H9 (cell line): ENCODE data around the gene RCN2. TPM values are rescaled to one million over a fixed set of nuclear protein-coding genes. Genes with fewer than 3 reads are reported as not detected.

Experiments used
- DNase-seq: peaks from one replicate; pipeline ENCODE4 v3.0.0-alpha.2; 2017
- H2AFZ ChIP-seq: one replicate; pipeline ENCODE4 v1.6.1; 2013; ENCODE audit warnings: mild to moderate bottlenecking, low read length, control low read depth, moderate library complexity
- H2AK5ac ChIP-seq: 2 replicates; pipeline ENCODE4 v1.6.1; 2013; ENCODE audit warnings: low read length, control low read depth, mixed read lengths; ENCODE audit not compliant: insufficient read length
- H2BK120ac ChIP-seq: one replicate; pipeline ENCODE4 v1.6.1; 2013; ENCODE audit warnings: low read depth, mild to moderate bottlenecking, low read length, control low read depth, inconsistent platforms; ENCODE audit not compliant: poor library complexity, severe bottlenecking
- H2BK12ac ChIP-seq: 2 replicates; pipeline ENCODE4 v1.6.1; 2013; ENCODE audit warnings: low read length, control low read depth, mixed read lengths, low read depth; ENCODE audit not compliant: insufficient read length
- H2BK15ac ChIP-seq: 2 replicates; pipeline ENCODE4 v1.6.1; 2013; ENCODE audit warnings: low read depth, low read length, control low read depth
- H2BK20ac ChIP-seq: one replicate; pipeline ENCODE4 v1.6.1; 2013; ENCODE audit warnings: low read depth, mild to moderate bottlenecking, low read length, control low read depth, inconsistent platforms; ENCODE audit not compliant: poor library complexity, severe bottlenecking
- H2BK5ac ChIP-seq: 2 replicates; pipeline ENCODE4 v1.6.1; 2013; ENCODE audit warnings: low read length, control low read depth, mixed read lengths; ENCODE audit not compliant: insufficient read length
- H3K14ac ChIP-seq: 2 replicates; pipeline ENCODE4 v1.6.1; 2013; ENCODE audit warnings: low read length, control low read depth; ENCODE audit not compliant: insufficient read depth
- H3K18ac ChIP-seq: 2 replicates; pipeline ENCODE4 v1.6.1; 2013; ENCODE audit warnings: low read depth, mild to moderate bottlenecking, mixed read lengths, low read length, control low read depth; ENCODE audit not compliant: insufficient read length
- H3K23ac ChIP-seq: 2 replicates; pipeline ENCODE4 v1.6.1; 2013; ENCODE audit warnings: low read length, control low read depth, mixed read lengths, low read depth; ENCODE audit not compliant: insufficient read length
- H3K23me2 ChIP-seq: 2 replicates; pipeline ENCODE4 v1.6.1; 2013; ENCODE audit warnings: low read depth, mild to moderate bottlenecking, mixed read lengths, low read length, control low read depth; ENCODE audit not compliant: insufficient read length, poor library complexity, severe bottlenecking
- H3K27ac ChIP-seq: 2 replicates; pipeline ENCODE4 v1.5.1; 2013; ENCODE audit warnings: low read length, control low read depth, mixed read lengths, low read depth; ENCODE audit not compliant: insufficient read length
- H3K27me3 ChIP-seq: 2 replicates; pipeline ENCODE4 v1.6.1; 2013; ENCODE audit warnings: low read length, control low read depth, inconsistent platforms; ENCODE audit not compliant: insufficient read depth
- H3K4ac ChIP-seq: 2 replicates; pipeline ENCODE4 v1.6.1; 2013; ENCODE audit warnings: low read depth, mild to moderate bottlenecking, control low read depth, inconsistent platforms, low read length, moderate library complexity
- H3K4me1 ChIP-seq: 2 replicates; pipeline ENCODE4 v1.6.1; 2013; ENCODE audit warnings: low read length, control low read depth, inconsistent platforms; ENCODE audit not compliant: insufficient read depth
- H3K4me2 ChIP-seq: 2 replicates; pipeline ENCODE4 v1.6.1; 2013; ENCODE audit warnings: low read length, control low read depth, mixed read lengths; ENCODE audit not compliant: insufficient read length, insufficient read depth
- H3K56ac ChIP-seq: 2 replicates; pipeline ENCODE4 v1.6.1; 2013; ENCODE audit warnings: low read depth, mild to moderate bottlenecking, mixed read lengths, low read length, control low read depth; ENCODE audit not compliant: insufficient read length
- H3K79me1 ChIP-seq: 2 replicates; pipeline ENCODE4 v1.6.1; 2013; ENCODE audit warnings: low read depth, mild to moderate bottlenecking, moderate library complexity, low read length, control low read depth, inconsistent platforms; ENCODE audit not compliant: insufficient read depth, poor library complexity, severe bottlenecking
- H3K79me2 ChIP-seq: 2 replicates; pipeline ENCODE4 v1.6.1; 2013; ENCODE audit warnings: low read length, control low read depth, inconsistent platforms; ENCODE audit not compliant: insufficient read depth
- H3K9ac ChIP-seq: 2 replicates; pipeline ENCODE4 v1.6.1; 2013; ENCODE audit warnings: low read length, control low read depth, mixed read lengths; ENCODE audit not compliant: insufficient read length; ENCODE audit errors: extremely low read depth
- H3K9me3 ChIP-seq: one replicate; pipeline ENCODE4 v1.6.1; 2013; ENCODE audit warnings: low read depth, low read length, inconsistent platforms; ENCODE audit not compliant: control insufficient read depth
- H3T11ph ChIP-seq: one replicate; pipeline ENCODE4 v1.6.1; 2013; ENCODE audit warnings: mild to moderate bottlenecking, low read length, control low read depth, inconsistent platforms
- H4K20me1 ChIP-seq: one replicate; pipeline ENCODE4 v1.6.1; 2013; ENCODE audit not compliant: control insufficient read depth, insufficient read length, insufficient read depth
- H4K5ac ChIP-seq: 2 replicates; pipeline ENCODE4 v1.6.1; 2013; ENCODE audit warnings: low read depth, mild to moderate bottlenecking, mixed read lengths, low read length, control low read depth; ENCODE audit not compliant: insufficient read length
- H4K8ac ChIP-seq: replicated peaks from 2 replicates; pipeline ENCODE4 v1.6.1; 2013; ENCODE audit warnings: low read length, control low read depth, mixed read lengths, low read depth; ENCODE audit not compliant: insufficient read length
- H4K91ac ChIP-seq: 2 replicates; pipeline ENCODE4 v1.6.1; 2013; ENCODE audit warnings: low read depth, mild to moderate bottlenecking, moderate library complexity, mixed read lengths, low read length, control low read depth; ENCODE audit not compliant: insufficient read length
- H3K27ac Mint-ChIP-seq, 3 experiments: 2 replicates in 2 of 3; 3 replicates in 1 of 3; pipeline ENCODE4 v1.8.0; 2020 to 2021; ENCODE audit warnings: mixed read lengths in 3 of 3, mild to moderate bottlenecking in 1 of 3, moderate library complexity in 1 of 3
- H3K27me3 Mint-ChIP-seq: 2 replicates; pipeline ENCODE4 v1.8.0; 2021; ENCODE audit warnings: low read depth, mild to moderate bottlenecking, moderate library complexity, mixed read lengths
- H3K36me3 Mint-ChIP-seq, 3 experiments: 2 replicates in 2 of 3; 3 replicates in 1 of 3; pipeline ENCODE4 v1.8.0; 2020 to 2021; ENCODE audit warnings: low read depth in 3 of 3, mixed read lengths in 3 of 3; ENCODE audit not compliant: insufficient read depth in 1 of 3
- H3K4me1 Mint-ChIP-seq, 2 experiments: 2 replicates each; pipeline ENCODE4 v1.8.0; 2020; ENCODE audit warnings: mixed read lengths in 2 of 2
- H3K4me3 Mint-ChIP-seq, 2 experiments: 2 replicates in 1 of 2; 3 replicates in 1 of 2; pipeline ENCODE4 v1.8.0; 2020 to 2021; ENCODE audit warnings: mild to moderate bottlenecking in 2 of 2, mixed read lengths in 2 of 2, moderate library complexity in 1 of 2
- H3K9me3 Mint-ChIP-seq, 2 experiments: 2 replicates in 1 of 2; 3 replicates in 1 of 2; pipeline ENCODE4 v1.8.0; 2020; ENCODE audit warnings: mild to moderate bottlenecking in 2 of 2, mixed read lengths in 2 of 2, moderate library complexity in 1 of 2
- CTCF ChIP-seq: fragments of 200-600 bp; sonication (generic); conservative IDR thresholded peaks from 3 replicates; pipeline ENCODE4 v1.8.0; 2021; ENCODE audit warnings: antibody characterized with exemption, mild to moderate bottlenecking
- WGBS: extraction: QIAGEN DNeasy Blood & Tissue Kit; methylation state at CpG from one replicate; pipeline ENCODE4 v1.1.7; 2013; ENCODE audit warnings: missing lambda C conversion rate, low lambda C conversion rate, mixed read lengths; ENCODE audit not compliant: insufficient read length; ENCODE audit errors: extremely low coverage; 5-methylcytosine and 5-hydroxymethylcytosine counted together
- total RNA-seq: library from RNA; stranded (reverse); gene quantifications from 2 replicates; pipeline ENCODE4 v1.2.1, GENCODE V29; 2021

The RCN2 gene
- total RNA-seq, 1 experiment from 2014 or later, result 139 TPM

GRCh38 chr15:76996076-76996525, 64.6 kb downstream of the RCN2 start:
- no peak overlapping the region for H2BK20ac ChIP-seq
- H3K36me3 Mint-ChIP-seq, result no peaks in the 10 kb centered on the region
- no peak overlapping the region for H3K18ac ChIP-seq
- no peak overlapping the region for H4K91ac ChIP-seq
- H3K27me3 ChIP-seq, result no peaks in the 10 kb centered on the region
- no peak overlapping the region for H2AFZ ChIP-seq
- no peak overlapping the region for H3K56ac ChIP-seq
- H2BK5ac ChIP-seq, result no peak overlapping the region
- no peak overlapping the region for H2BK120ac ChIP-seq
- H3K27ac Mint-ChIP-seq, result no peak overlapping the region
- H3K9me3 Mint-ChIP-seq, result no peaks in the 10 kb centered on the region
- no peaks in the 10 kb centered on the region for H3K23me2 ChIP-seq
- H4K8ac ChIP-seq, result no peak overlapping the region
- no peak overlapping the region for H2BK15ac ChIP-seq
- no peak overlapping the region for H3K27ac ChIP-seq
- H3K4me1 ChIP-seq, result no peaks in the 10 kb centered on the region
- no peak overlapping the region for H3K4ac ChIP-seq
- H3K4me3 Mint-ChIP-seq, result no peak overlapping the region
- no peak overlapping the region for H3K4me2 ChIP-seq
- H4K5ac ChIP-seq, result no peak overlapping the region
- H3K79me2 ChIP-seq, result no peaks in the 10 kb centered on the region
- no peak overlapping the region for H2AK5ac ChIP-seq
- DNase-seq, result no peak
- peaks cover 2% of the 10 kb centered on the region for H4K20me1 ChIP-seq
- H3K9me3 ChIP-seq, result no peaks in the 10 kb centered on the region
- no peak overlapping the region for H2BK12ac ChIP-seq
- no peaks in the 10 kb centered on the region for H3K4me1 Mint-ChIP-seq
- H3K23ac ChIP-seq, result no peak overlapping the region
- TF ChIP-seq CTCF, result no peak
- H3K9ac ChIP-seq, result no peak overlapping the region
- H3T11ph ChIP-seq, result no peak overlapping the region
- no CpG with 5 or more reads among the region's 9 CpGs for WGBS
- H3K79me1 ChIP-seq, result no peaks in the 10 kb centered on the region
- peaks cover under 1% of the 10 kb centered on the region; the same call in 1 of the 2 replicates for H3K27me3 Mint-ChIP-seq
- H3K14ac ChIP-seq, result no peak overlapping the region
